Endometrial microvascular endothelial cells (primary cell): ENCODE measurements around the gene AATK. TPM values are rescaled to one million over a fixed set of nuclear protein-coding genes. Genes with fewer than 3 reads are reported as not detected.

Experiments used
- in situ Hi-C: cut with HindIII; loops from 2 replicates; pipeline ENCODE4 v1.10.0; 2017; ENCODE audit warnings: low sequenced_read_pairs, low pct_unique_long_range_greater_than_20kb; ENCODE audit errors: inconsistent ontology term
- total RNA-seq: library from RNA; depleted of rRNA; stranded (reverse); fragments of >200 nt; gene quantifications from one replicate; pipeline ENCODE4 v1.2.3, GENCODE V29; 2015; ENCODE audit errors: inconsistent ontology term

Gene AATK
- total RNA-seq, 1 donor from 2014 or later: 3.3 TPM

DNA sequence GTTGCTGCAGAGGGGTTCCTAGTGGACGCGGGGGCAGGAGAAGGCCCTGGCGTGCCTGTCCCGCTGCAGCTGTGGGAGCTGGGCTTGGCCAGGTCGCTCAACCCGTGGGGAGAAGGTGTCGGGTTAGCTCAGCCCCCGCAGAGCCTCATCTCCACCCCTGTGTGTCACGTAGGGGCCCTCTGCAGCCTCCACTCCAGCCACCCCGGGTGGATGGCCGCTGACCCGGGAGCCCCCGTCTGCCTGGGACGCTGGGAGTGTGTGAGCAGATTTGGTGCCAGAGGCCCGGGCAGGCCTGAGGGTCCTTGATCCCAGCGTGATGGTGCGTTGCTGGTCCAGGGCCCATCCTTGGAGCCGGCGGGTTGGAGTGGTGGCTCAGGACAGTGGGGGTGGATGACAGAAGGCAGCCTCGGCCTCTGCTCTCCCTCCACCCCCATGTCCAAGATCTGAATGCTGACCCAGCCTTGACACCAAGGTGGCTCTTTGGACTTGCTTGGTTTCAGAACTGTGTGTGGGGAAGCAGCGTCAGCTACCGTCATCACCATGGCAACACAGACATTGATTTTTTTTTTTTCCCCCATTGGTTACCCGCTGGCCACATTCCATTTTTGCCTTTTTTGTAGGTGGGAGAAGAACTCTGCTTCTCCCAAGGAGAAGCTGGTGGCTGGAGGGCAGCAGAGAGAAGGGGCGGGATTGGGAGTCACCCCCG lies 95.3 kb downstream of the AATK start:
- in situ Hi-C loops: no loop called here

GRCh38 chr17:81069135-81069645 lies 96.8 kb downstream of the AATK start:
- in situ Hi-C loops: no loop called here

DNA sequence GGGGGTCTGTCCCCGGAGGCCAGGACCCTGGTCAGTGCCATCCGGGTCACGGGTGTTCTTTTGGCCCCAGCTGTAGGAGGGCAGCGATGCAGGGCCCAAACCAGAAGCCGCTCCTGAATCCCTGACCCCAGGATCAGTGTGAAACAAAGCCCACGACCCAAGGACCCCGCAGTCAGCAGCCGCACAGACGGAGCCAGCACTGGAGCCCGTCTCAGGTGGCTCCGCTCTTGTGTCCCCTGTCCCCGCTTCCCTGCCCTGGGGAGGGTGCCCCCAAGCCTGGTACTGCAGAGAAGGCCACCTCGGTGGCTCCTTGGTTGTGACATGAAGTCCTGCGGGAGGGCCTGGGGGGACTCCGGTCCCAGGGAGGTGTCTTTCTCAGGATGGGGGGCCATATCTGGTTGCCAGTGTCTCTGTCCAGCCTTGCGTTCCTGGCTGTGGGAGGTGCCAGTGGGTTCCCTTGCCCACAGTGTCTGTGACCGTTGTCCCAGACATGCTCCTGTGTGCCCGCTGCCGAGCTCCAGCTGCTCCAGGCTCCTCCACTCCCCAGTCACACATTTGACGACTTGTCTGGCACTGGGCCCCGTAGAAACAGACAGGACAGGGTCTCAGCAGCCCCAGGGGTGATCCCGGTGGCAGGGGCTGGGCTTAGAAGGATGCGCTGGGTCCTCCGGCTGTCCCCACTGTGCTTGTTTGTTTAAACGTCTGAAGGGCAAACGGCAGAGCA lies 97.4 kb downstream of the AATK start:
- in situ Hi-C loops: no loop called here

GRCh38 chr17:81067391-81067811 lies 98.6 kb downstream of the AATK start:
- in situ Hi-C loops: no loop called here

Other genes starting within 250 kb of the AATK start
- 48.1 TPM for gene CHMP6, start 174.4 kb downstream of the AATK start, total RNA-seq
- 35.4 TPM for gene BAIAP2, start 131.1 kb downstream of the AATK start, total RNA-seq
- not detected for gene PVALEF, start 714 bp downstream of the AATK start, total RNA-seq
- 25.4 TPM for gene CEP131, start 56.7 kb upstream of the AATK start, total RNA-seq
- 29.6 TPM for gene TEPSIN, start 72.8 kb upstream of the AATK start, total RNA-seq
- gene NDUFAF8, start 73.1 kb upstream of the AATK start, total RNA-seq: 51.4 TPM
- 103 TPM for gene SLC38A10, start 129.1 kb upstream of the AATK start, total RNA-seq
- 10.0 TPM for gene BAHCC1, start 229.2 kb upstream of the AATK start, total RNA-seq